Suprapubic skin (tissue), 4 donors: ENCODE results near the gene CCDC71L.
"Not testable (repeated sequence)": the region's sequence is repeated elsewhere in the genome, so short reads cannot be mapped to it uniquely, and the experiment has no call there.

Experiments
- CTCF ChIP-seq, 2 donors: fragments of 200-600 bp in 1 of 2; fragments of 450-650 bp in 1 of 2; sonication (generic) in 1 of 2; IDR thresholded peaks; one replicate each; pipeline ENCODE4 v1.5.1; 2016 to 2019; ENCODE audit warnings: antibody characterized with exemption in 2 of 2, mild to moderate bottlenecking in 1 of 2, moderate library complexity in 1 of 2
- POLR2A ChIP-seq, 2 donors: fragments of 450-650 bp; IDR thresholded peaks; one replicate each; pipeline ENCODE4 v1.6.1; 2017; ENCODE audit warnings: antibody characterized with exemption in 2 of 2, mild to moderate bottlenecking in 2 of 2, moderate library complexity in 2 of 2
- POLR2AphosphoS5 ChIP-seq, 3 donors: sonication (generic); formaldehyde crosslinking; IDR thresholded peaks; one replicate each; pipeline ENCODE4 v1.6.1; 2017; ENCODE audit warnings: antibody characterized with exemption in 3 of 3

GRCh38 chr7:106673688-106674087, 12.7 kb upstream of the CCDC71L start:
- TF ChIP-seq POLR2A, POLR2AphosphoS5, CTCF (IDR thresholded peaks at IDR 0.05): not testable (repeated sequence)
